Endothelial cell of umbilical vein (primary cell): ENCODE results near the gene RNF32. TPM values are rescaled to one million over a fixed set of nuclear protein-coding genes. Genes with fewer than 3 reads are reported as not detected.

Experiments
- BruUV-seq: library from RNA; stranded (reverse); fragments of 400-500 nt; replicated peaks from 2 replicates; lab custom pipeline; 2021; lab: Mats Ljungman, UMichigan
- CTCF ChIA-PET: fragments of 300-600, 350-600 bp; sonication (Branson Sonifier 250); formaldehyde crosslinking; loops from one replicate; lab custom pipeline; 2021; ENCODE audit warnings: antibody characterized with exemption, inconsistent platforms; lab: Charles Lee
- POLR2A ChIA-PET: fragments of 300-600, 350-600 bp; sonication (Branson Sonifier 250); formaldehyde crosslinking; loops from one replicate; lab custom pipeline; 2021; ENCODE audit warnings: antibody characterized with exemption, inconsistent platforms; lab: Charles Lee
- DNase-seq: peaks from one replicate; pipeline ENCODE4 v3.0.0-alpha.2; 2011; ENCODE audit warnings: low read depth, low spot score
- FAIRE-seq: peaks from 2 replicates; lab custom pipeline; 2011; peaks lifted over from hg19 to GRCh38; lab: Jason Lieb, UNC
- H2AFZ ChIP-seq: 2 replicates; pipeline ENCODE4 v1.6.0; 2012; ENCODE audit warnings: low read depth, low read length, control low read depth, inconsistent platforms
- H3K27ac ChIP-seq: 2 replicates; pipeline ENCODE4 v1.5.1; 2011; ENCODE audit warnings: low read depth, mild to moderate bottlenecking, control low read depth, low read length, moderate library complexity; ENCODE audit not compliant: insufficient read depth
- H3K27me3 ChIP-seq, 2 experiments: 2 replicates each; pipeline versions ENCODE4 v1.6.0 to v1.6.1; 2011; ENCODE audit warnings: low read length in 2 of 2, mixed read lengths in 1 of 2; ENCODE audit not compliant: control insufficient read depth in 2 of 2, insufficient read depth in 2 of 2
- H3K36me3 ChIP-seq, 2 experiments: 2 replicates in 1 of 2; 3 replicates in 1 of 2; pipeline ENCODE4 v1.5.1; 2011; ENCODE audit warnings: low read length in 2 of 2, mild to moderate bottlenecking in 1 of 2, moderate library complexity in 1 of 2; ENCODE audit not compliant: control insufficient read depth in 2 of 2, insufficient read depth in 2 of 2; ENCODE audit errors: extremely low read depth in 1 of 2
- H3K4me1 ChIP-seq: 3 replicates; pipeline ENCODE4 v1.5.1; 2011; ENCODE audit warnings: mild to moderate bottlenecking, low read length; ENCODE audit not compliant: control insufficient read depth, insufficient read depth; ENCODE audit errors: extremely low read depth
- H3K4me2 ChIP-seq: 2 replicates; pipeline ENCODE4 v1.6.1; 2011; ENCODE audit warnings: low read length, control low read depth, mixed read lengths; ENCODE audit not compliant: insufficient read depth
- H3K4me3 ChIP-seq, 3 experiments: fragments of 200-600 bp in 1 of 3; sonication (generic), shearing (Covaris generic) in 1 of 3; replicated peaks in 1 of 3; 2 replicates each; pipeline ENCODE4 v1.5.1; 2011 to 2016; ENCODE audit warnings: control low read depth in 3 of 3, low read length in 3 of 3, mild to moderate bottlenecking in 2 of 3, inconsistent platforms in 1 of 3, low read depth in 1 of 3, moderate library complexity in 1 of 3; ENCODE audit not compliant: insufficient read depth in 1 of 3
- H3K79me2 ChIP-seq: 2 replicates; pipeline ENCODE4 v1.6.0; 2012; ENCODE audit warnings: low read length, inconsistent platforms; ENCODE audit not compliant: control insufficient read depth, insufficient read depth
- H3K9ac ChIP-seq: replicated peaks from 2 replicates; pipeline ENCODE3; 2011; ENCODE audit warnings: low read length, control low read depth; ENCODE audit not compliant: insufficient read depth; ENCODE audit errors: extremely low read depth
- H3K9me1 ChIP-seq: replicated peaks from 3 replicates; pipeline ENCODE4 v1.6.0; 2011; ENCODE audit warnings: mild to moderate bottlenecking, low read length; ENCODE audit not compliant: control insufficient read depth, insufficient read depth; ENCODE audit errors: extremely low read depth
- H3K9me3 ChIP-seq: replicated peaks from 2 replicates; pipeline ENCODE4 v1.5.1; 2012; ENCODE audit warnings: low read length, inconsistent platforms; ENCODE audit not compliant: control insufficient read depth, insufficient read depth
- H4K20me1 ChIP-seq: replicated peaks from 2 replicates; pipeline ENCODE3; 2011; ENCODE audit warnings: mild to moderate bottlenecking, low read length; ENCODE audit not compliant: control insufficient read depth, insufficient read depth; ENCODE audit errors: extremely low read depth
- EZH2 ChIP-seq: IDR thresholded peaks from 2 replicates; pipeline ENCODE4 v1.6.1; 2012; ENCODE audit warnings: borderline replicate concordance, low read depth, mild to moderate bottlenecking, moderate library complexity, low read length, inconsistent platforms; ENCODE audit not compliant: severe bottlenecking
- FOS ChIP-seq: IDR thresholded peaks from 2 replicates; pipeline ENCODE4 v1.6.1; 2011; ENCODE audit warnings: mild to moderate bottlenecking, low read length, moderate library complexity, borderline replicate concordance; ENCODE audit not compliant: insufficient read depth
- GATA2 ChIP-seq: IDR thresholded peaks from 2 replicates; pipeline ENCODE4 v1.7.0; 2011; ENCODE audit warnings: low read depth, mild to moderate bottlenecking, moderate library complexity, mixed read lengths, low read length; ENCODE audit not compliant: insufficient read length, insufficient read depth
- JUN ChIP-seq: IDR thresholded peaks from 2 replicates; pipeline ENCODE4 v1.6.1; 2011; ENCODE audit warnings: borderline replicate concordance, low read depth; ENCODE audit not compliant: insufficient read length, insufficient read depth
- MYC ChIP-seq: IDR thresholded peaks from one replicate; pipeline ENCODE4 v1.6.1; 2011; ENCODE audit warnings: mild to moderate bottlenecking, low read depth, low read length
- POLR2A ChIP-seq: IDR thresholded peaks from 2 replicates; pipeline ENCODE4 v1.6.1; 2012; ENCODE audit warnings: low read depth, mild to moderate bottlenecking, control low read depth, low read length
- POLR2AphosphoS5 ChIP-seq: IDR thresholded peaks from 2 replicates; pipeline ENCODE4 v1.6.1; 2012; ENCODE audit warnings: low read depth, mild to moderate bottlenecking, control low read depth, low read length, moderate library complexity; ENCODE audit not compliant: insufficient read depth
- dilution Hi-C: fragments of 300-500 bp; cut with MboI; formaldehyde crosslinking; loops from one replicate; pipeline ENCODE4 v1.15.0; 2019; ENCODE audit warnings: low sequenced_read_pairs; ENCODE audit not compliant: extremely low pct_ligation_motif_present
- intact Hi-C: fragments of 100-400 bp; cut with micrococcal nuclease; formaldehyde crosslinking; loops from one replicate; pipeline ENCODE4 v1.10.0; 2022
- polyA plus RNA-seq, 4 experiments: library from polyadenylated mRNA; depleted of rRNA in 3 of 4; stranded (reverse) in 3 of 4; unstranded in 1 of 4; fragments of >200 nt; gene quantifications; 2 replicates each; pipeline versions ENCODE4 v1.2.1 to v1.2.3, GENCODE V29; 2011 to 2012; ENCODE audit warnings: missing spikeins in 1 of 4
- total RNA-seq: library from RNA; stranded (reverse); gene quantifications from 2 replicates; pipeline ENCODE4 v1.2.3, GENCODE V29; 2021
- TF ChIP-seq, protein P1 (sequence below): IDR thresholded peaks from 2 replicates; pipeline ENCODE4 v1.6.1; 2011; ENCODE audit not compliant: insufficient read depth, insufficient read length
- TF ChIP-seq, protein P2 (sequence below), 2 donors: IDR thresholded peaks; 1 replicate in 1 of 2; 2 replicates in 1 of 2; pipeline ENCODE4 v1.5.1; 2011; ENCODE audit warnings: low read length in 2 of 2, mild to moderate bottlenecking in 2 of 2, moderate library complexity in 2 of 2, control low read depth in 1 of 2, inconsistent platforms in 1 of 2, low read depth in 1 of 2; ENCODE audit not compliant: insufficient read depth in 1 of 2; ENCODE audit errors: extremely low read depth in 1 of 2

Gene RNF32
- total and polyA plus RNA-seq, 2 donors (not counting 3 experiments of a cell fraction or from before 2014, with no cell fraction given): 0.14 TPM; not detected in 1

- Histone ChIP-seq H3K9me1 (no peaks in the 10 kb centered on the region), H3K36me3 (peaks cover 0 to 4% of the 10 kb centered on the region in 2 experiments), H3K4me3 (no peak overlapping the region), H4K20me1 (no peaks in the 10 kb centered on the region), H3K4me2 (no peak overlapping the region), H2AFZ (no peak overlapping the region), H3K79me2 (no peaks in the 10 kb centered on the region), H3K4me1 (no peaks in the 10 kb centered on the region), H3K27me3 (no peaks in the 10 kb centered on the region), H3K9me3 (no peaks in the 10 kb centered on the region), H3K9ac (no peak overlapping the region), H3K27ac (no peak overlapping the region)
- no peak for FAIRE-seq
- intact Hi-C loops: no loop called here
- POLR2A ChIA-PET: no interaction called here
- dilution Hi-C loops: no loop called here
- CTCF ChIA-PET: no interaction called here
- TF ChIP-seq EZH2 (no peak), GATA2 (no peak), POLR2A (no peak), FOS (no peak), MYC (no peak), POLR2AphosphoS5 (no peak), JUN (no peak)
- TF ChIP-seq, protein P1, sequence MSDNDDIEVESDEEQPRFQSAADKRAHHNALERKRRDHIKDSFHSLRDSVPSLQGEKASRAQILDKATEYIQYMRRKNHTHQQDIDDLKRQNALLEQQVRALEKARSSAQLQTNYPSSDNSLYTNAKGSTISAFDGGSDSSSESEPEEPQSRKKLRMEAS: no peak
- TF ChIP-seq, protein P2, sequence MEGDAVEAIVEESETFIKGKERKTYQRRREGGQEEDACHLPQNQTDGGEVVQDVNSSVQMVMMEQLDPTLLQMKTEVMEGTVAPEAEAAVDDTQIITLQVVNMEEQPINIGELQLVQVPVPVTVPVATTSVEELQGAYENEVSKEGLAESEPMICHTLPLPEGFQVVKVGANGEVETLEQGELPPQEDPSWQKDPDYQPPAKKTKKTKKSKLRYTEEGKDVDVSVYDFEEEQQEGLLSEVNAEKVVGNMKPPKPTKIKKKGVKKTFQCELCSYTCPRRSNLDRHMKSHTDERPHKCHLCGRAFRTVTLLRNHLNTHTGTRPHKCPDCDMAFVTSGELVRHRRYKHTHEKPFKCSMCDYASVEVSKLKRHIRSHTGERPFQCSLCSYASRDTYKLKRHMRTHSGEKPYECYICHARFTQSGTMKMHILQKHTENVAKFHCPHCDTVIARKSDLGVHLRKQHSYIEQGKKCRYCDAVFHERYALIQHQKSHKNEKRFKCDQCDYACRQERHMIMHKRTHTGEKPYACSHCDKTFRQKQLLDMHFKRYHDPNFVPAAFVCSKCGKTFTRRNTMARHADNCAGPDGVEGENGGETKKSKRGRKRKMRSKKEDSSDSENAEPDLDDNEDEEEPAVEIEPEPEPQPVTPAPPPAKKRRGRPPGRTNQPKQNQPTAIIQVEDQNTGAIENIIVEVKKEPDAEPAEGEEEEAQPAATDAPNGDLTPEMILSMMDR (IDR thresholded peaks at IDR 0.05; ENCODE audit: extremely low read depth in 1 of 2, insufficient read depth in 1 of 2, low read depth in 1 of 2, low read length in 2 of 2): no peak
- DNase-seq: no peak
- BruUV-seq: no TSS peak
Observed at GRCh38 chr7:156675721-156676120, 35.1 kb downstream of the RNF32 start.
